ENCODE results near the gene HBS1L.

DNA sequence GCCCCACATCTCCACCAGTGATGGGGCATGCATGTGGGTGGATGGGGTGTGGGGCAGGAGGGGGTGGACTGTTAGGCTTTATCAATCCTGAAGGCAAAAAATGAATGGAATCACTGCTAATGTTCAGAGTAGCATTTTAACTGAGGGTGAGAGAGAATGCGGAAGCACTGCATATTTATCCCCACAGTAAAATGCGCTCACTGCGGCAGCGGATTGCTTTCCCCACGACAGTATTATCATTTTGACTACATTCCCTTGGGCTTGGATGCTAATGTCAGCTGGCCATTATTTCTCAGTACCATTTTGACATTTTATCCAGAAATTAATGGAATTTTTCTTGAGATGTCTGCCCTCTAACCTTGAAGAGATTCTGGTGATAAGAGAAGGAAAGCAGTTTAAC lies 118.1 kb downstream of the HBS1L start:
- TF ChIP-seq, protein P1, sequence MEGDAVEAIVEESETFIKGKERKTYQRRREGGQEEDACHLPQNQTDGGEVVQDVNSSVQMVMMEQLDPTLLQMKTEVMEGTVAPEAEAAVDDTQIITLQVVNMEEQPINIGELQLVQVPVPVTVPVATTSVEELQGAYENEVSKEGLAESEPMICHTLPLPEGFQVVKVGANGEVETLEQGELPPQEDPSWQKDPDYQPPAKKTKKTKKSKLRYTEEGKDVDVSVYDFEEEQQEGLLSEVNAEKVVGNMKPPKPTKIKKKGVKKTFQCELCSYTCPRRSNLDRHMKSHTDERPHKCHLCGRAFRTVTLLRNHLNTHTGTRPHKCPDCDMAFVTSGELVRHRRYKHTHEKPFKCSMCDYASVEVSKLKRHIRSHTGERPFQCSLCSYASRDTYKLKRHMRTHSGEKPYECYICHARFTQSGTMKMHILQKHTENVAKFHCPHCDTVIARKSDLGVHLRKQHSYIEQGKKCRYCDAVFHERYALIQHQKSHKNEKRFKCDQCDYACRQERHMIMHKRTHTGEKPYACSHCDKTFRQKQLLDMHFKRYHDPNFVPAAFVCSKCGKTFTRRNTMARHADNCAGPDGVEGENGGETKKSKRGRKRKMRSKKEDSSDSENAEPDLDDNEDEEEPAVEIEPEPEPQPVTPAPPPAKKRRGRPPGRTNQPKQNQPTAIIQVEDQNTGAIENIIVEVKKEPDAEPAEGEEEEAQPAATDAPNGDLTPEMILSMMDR (IDR thresholded peaks at IDR 0.05) = no peak
- no peak for TF ChIP-seq POLR2A (IDR thresholded peaks at IDR 0.05)

All from uterus (tissue), 2 donors.